Breast epithelium (tissue), 3 donors: ENCODE measurements around the gene FOLR1.
"Not testable (repeated sequence)": the region's sequence is repeated elsewhere in the genome, so short reads cannot be mapped to it uniquely, and the experiment has no call there.

Experiments
- CTCF ChIP-seq, 3 donors: fragments of 450-650 bp; IDR thresholded peaks; one replicate each; pipeline ENCODE4 v1.5.1; 2016 to 2017; ENCODE audit warnings: antibody characterized with exemption in 3 of 3, mild to moderate bottlenecking in 3 of 3, moderate library complexity in 3 of 3
- POLR2AphosphoS5 ChIP-seq, 3 donors: sonication (generic); formaldehyde crosslinking; IDR thresholded peaks; one replicate each; pipeline ENCODE4 v1.6.1; 2017; ENCODE audit warnings: antibody characterized with exemption in 3 of 3

GRCh38 chr11:72201445-72201844 lies 9.5 kb downstream of the FOLR1 start:
- TF ChIP-seq CTCF, POLR2AphosphoS5 (IDR thresholded peaks at IDR 0.05): not testable (repeated sequence)
